ENCODE data around the gene MTLN. TPM values are rescaled to one million over a fixed set of nuclear protein-coding genes. Genes with fewer than 3 reads are reported as not detected.
A peak's percentile ranks its signal among the peaks of the same experiment; 100 is the strongest.

Gene MTLN
- total and polyA plus RNA-seq, 2 of the 13 experiments (the other 11 are each of a cell fraction or from before 2014, with no cell fraction given), result 37.1 to 50.4 TPM

DNA sequence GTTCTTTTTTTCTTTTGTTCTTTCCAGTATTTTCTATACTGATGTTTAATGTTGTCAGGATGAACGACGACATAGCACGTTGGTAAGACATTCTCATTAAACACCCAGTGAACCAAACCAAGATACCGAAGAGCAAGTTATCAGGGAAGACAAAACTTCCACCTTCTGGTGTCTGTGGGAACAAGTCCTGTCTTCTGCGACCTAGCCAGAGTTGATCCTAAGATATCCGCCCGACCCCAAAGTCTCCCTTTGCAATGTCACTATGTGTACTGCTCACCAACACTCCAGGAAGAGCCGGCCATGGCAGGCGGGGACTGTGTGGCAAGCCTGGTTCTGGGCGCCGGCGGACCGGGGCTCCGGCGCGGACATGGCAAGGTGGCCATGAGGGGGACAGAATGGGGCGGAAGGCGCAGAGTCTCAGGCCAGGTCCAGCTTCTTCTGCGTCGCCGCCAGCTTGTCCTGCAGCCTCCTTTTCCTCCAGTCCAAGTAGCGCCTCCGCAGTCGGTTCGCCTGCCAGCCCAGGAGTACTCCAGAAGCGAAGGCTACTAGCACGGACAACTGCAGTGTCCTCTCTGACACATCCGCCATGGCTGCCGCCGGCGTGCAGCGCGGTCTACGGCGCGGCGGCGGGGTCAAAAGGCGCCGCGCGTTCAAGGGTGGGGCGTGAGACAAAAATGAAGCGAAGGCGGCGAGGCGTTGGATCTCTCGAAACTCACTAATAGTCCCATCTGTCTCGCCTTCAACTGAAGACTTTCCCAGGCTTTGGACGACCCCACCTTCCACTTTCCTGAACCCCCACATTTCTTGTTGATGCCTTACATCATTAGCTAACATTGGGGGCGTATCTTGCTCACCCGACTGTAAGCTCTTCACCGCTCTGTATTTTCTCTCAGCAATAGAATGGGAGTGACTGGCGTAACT lies at the start of gene MTLN (continued):
- TF ChIP-seq, protein P1, sequence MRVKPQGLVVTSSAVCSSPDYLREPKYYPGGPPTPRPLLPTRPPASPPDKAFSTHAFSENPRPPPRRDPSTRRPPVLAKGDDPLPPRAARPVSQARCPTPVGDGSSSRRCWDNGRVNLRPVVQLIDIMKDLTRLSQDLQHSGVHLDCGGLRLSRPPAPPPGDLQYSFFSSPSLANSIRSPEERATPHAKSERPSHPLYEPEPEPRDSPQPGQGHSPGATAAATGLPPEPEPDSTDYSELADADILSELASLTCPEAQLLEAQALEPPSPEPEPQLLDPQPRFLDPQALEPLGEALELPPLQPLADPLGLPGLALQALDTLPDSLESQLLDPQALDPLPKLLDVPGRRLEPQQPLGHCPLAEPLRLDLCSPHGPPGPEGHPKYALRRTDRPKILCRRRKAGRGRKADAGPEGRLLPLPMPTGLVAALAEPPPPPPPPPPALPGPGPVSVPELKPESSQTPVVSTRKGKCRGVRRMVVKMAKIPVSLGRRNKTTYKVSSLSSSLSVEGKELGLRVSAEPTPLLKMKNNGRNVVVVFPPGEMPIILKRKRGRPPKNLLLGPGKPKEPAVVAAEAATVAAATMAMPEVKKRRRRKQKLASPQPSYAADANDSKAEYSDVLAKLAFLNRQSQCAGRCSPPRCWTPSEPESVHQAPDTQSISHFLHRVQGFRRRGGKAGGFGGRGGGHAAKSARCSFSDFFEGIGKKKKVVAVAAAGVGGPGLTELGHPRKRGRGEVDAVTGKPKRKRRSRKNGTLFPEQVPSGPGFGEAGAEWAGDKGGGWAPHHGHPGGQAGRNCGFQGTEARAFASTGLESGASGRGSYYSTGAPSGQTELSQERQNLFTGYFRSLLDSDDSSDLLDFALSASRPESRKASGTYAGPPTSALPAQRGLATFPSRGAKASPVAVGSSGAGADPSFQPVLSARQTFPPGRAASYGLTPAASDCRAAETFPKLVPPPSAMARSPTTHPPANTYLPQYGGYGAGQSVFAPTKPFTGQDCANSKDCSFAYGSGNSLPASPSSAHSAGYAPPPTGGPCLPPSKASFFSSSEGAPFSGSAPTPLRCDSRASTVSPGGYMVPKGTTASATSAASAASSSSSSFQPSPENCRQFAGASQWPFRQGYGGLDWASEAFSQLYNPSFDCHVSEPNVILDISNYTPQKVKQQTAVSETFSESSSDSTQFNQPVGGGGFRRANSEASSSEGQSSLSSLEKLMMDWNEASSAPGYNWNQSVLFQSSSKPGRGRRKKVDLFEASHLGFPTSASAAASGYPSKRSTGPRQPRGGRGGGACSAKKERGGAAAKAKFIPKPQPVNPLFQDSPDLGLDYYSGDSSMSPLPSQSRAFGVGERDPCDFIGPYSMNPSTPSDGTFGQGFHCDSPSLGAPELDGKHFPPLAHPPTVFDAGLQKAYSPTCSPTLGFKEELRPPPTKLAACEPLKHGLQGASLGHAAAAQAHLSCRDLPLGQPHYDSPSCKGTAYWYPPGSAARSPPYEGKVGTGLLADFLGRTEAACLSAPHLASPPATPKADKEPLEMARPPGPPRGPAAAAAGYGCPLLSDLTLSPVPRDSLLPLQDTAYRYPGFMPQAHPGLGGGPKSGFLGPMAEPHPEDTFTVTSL (CRISPR knock-in tag; IDR thresholded peaks at IDR 0.05; ENCODE audit: borderline replicate concordance), result peak; percentile 47; the same call in 1 of the 2 replicates
- TF ChIP-seq TRAFD1 (CRISPR knock-in tag; IDR thresholded peaks at IDR 0.05; ENCODE audit: borderline replicate concordance), result no peak
- no peak for TF ChIP-seq E2F2 (CRISPR knock-in tag; IDR thresholded peaks at IDR 0.05; ENCODE audit: borderline replicate concordance)
- TF ChIP-seq, protein P2, sequence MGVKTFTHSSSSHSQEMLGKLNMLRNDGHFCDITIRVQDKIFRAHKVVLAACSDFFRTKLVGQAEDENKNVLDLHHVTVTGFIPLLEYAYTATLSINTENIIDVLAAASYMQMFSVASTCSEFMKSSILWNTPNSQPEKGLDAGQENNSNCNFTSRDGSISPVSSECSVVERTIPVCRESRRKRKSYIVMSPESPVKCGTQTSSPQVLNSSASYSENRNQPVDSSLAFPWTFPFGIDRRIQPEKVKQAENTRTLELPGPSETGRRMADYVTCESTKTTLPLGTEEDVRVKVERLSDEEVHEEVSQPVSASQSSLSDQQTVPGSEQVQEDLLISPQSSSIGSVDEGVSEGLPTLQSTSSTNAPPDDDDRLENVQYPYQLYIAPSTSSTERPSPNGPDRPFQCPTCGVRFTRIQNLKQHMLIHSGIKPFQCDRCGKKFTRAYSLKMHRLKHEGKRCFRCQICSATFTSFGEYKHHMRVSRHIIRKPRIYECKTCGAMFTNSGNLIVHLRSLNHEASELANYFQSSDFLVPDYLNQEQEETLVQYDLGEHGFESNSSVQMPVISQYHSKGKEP (CRISPR knock-in tag; IDR thresholded peaks at IDR 0.05), result peak; percentile 61; the same call in 1 of the 2 replicates
- 0 out of 2 replicates have a peak, but pooled peaks have one; percentile 40 for TF ChIP-seq EEA1 (CRISPR knock-in tag; IDR thresholded peaks at IDR 0.05; ENCODE audit: borderline replicate concordance)
- TF ChIP-seq RXRA (CRISPR knock-in tag; IDR thresholded peaks at IDR 0.05), result peak; percentile 83
- TF ChIP-seq ZC3H4 (CRISPR knock-in tag; IDR thresholded peaks at IDR 0.05; ENCODE audit: borderline replicate concordance), result no peak
- peak; percentile 46; the same call in 1 of the 2 replicates for TF ChIP-seq MED1 (CRISPR knock-in tag; IDR thresholded peaks at IDR 0.05)
- TF ChIP-seq ZBTB38 (CRISPR knock-in tag; IDR thresholded peaks at IDR 0.05), result peak; percentile 68; the same call in 1 of the 2 replicates
- no peak for TF ChIP-seq ZNF678 (CRISPR knock-in tag; IDR thresholded peaks at IDR 0.05)
- TF ChIP-seq HDAC2 (CRISPR knock-in tag; IDR thresholded peaks at IDR 0.05), result peak; percentile 53
- TF ChIP-seq SRSF4 (IDR thresholded peaks at IDR 0.05; ENCODE audit: low read depth, low read length, poor library complexity, severe bottlenecking), result no peak
- no peak for TF ChIP-seq GABPA (IDR thresholded peaks at IDR 0.05; ENCODE audit: low read depth, low read length)
- TF ChIP-seq GABPA (CRISPR knock-in tag; IDR thresholded peaks at IDR 0.05; ENCODE audit: low read depth), result no peak; the same call in 1 of the 2 replicates
- peak; percentile 53; the same call in 1 of the 2 replicates for TF ChIP-seq ELF3 (CRISPR knock-in tag; IDR thresholded peaks at IDR 0.05)
- TF ChIP-seq AGO1 (IDR thresholded peaks at IDR 0.05; ENCODE audit: low read depth, low read length, poor library complexity, severe bottlenecking), result peak; percentile 64

All from HepG2 (cell line).